Smooth muscle cell (in vitro differentiated cells): Measurements from ENCODE around the gene ELP1. TPM values are rescaled to one million over a fixed set of nuclear protein-coding genes. Genes with fewer than 3 reads are reported as not detected.

Experiments
- DNase-seq: peaks from one replicate; lab custom pipeline; 2025; ENCODE audit not compliant: unreplicated experiment; lab: John Stamatoyannopoulos, UW
- H2AFZ ChIP-seq: fragments of 200-600 bp; sonication (generic); 2 replicates; pipeline ENCODE4 v1.6.0; 2016; ENCODE audit warnings: antibody characterized with exemption, low read depth, mild to moderate bottlenecking
- H3F3A ChIP-seq: fragments of 200-600 bp; sonication (generic); 2 replicates; pipeline ENCODE4 v1.6.0; 2017; ENCODE audit warnings: antibody characterized with exemption, low read depth
- H3K27ac ChIP-seq: fragments of 200-600 bp; sonication (generic); 2 replicates; pipeline ENCODE4 v1.5.1; 2016; ENCODE audit warnings: low read depth, mild to moderate bottlenecking
- H3K27me3 ChIP-seq: fragments of 200-600 bp; sonication (generic); 2 replicates; pipeline ENCODE4 v1.6.1; 2016; ENCODE audit warnings: low read depth, mild to moderate bottlenecking
- H3K36me3 ChIP-seq: fragments of 200-600 bp; sonication (generic); 2 replicates; pipeline ENCODE4 v1.5.1; 2016; ENCODE audit warnings: low read depth
- H3K4me1 ChIP-seq: fragments of 200-600 bp; sonication (generic); 2 replicates; pipeline ENCODE4 v1.5.1; 2016; ENCODE audit warnings: low read depth
- H3K4me2 ChIP-seq: fragments of 200-600 bp; sonication (generic); 2 replicates; pipeline ENCODE4 v1.6.0; 2016; ENCODE audit warnings: mild to moderate bottlenecking
- H3K4me3 ChIP-seq: fragments of 200-600 bp; sonication (generic); 2 replicates; pipeline ENCODE4 v1.5.1; 2016; ENCODE audit warnings: mild to moderate bottlenecking
- H3K79me2 ChIP-seq: fragments of 200-600 bp; sonication (generic); 2 replicates; pipeline ENCODE4 v1.6.0; 2016; ENCODE audit warnings: low read depth, mild to moderate bottlenecking
- H3K9ac ChIP-seq: fragments of 200-600 bp; sonication (generic); 2 replicates; pipeline ENCODE4 v1.6.0; 2016; ENCODE audit warnings: low read depth
- H3K9me3 ChIP-seq: fragments of 200-600 bp; sonication (generic); replicated peaks from 2 replicates; pipeline ENCODE4 v1.5.1; 2016; ENCODE audit warnings: low read depth
- H4K20me1 ChIP-seq: fragments of 200-600 bp; sonication (generic); 2 replicates; pipeline ENCODE4 v1.6.0; 2016; ENCODE audit warnings: low read depth
- WGBS: methylation state at CpG from one replicate; pipeline ENCODE4 v1.1.7; 2016; ENCODE audit warnings: low lambda C conversion rate; 5-methylcytosine and 5-hydroxymethylcytosine counted together
- polyA plus RNA-seq: library from polyadenylated mRNA; unstranded; fragments of >200 nt; fragmentation: Nextera tagmentation; extraction: Ambion mirVana; gene quantifications from 2 replicates; pipeline ENCODE4 v1.2.1, GENCODE V29; 2016
- total RNA-seq: library from RNA; depleted of rRNA; stranded (reverse); fragments of >200 nt; gene quantifications from 2 replicates; pipeline ENCODE4 v1.2.3, GENCODE V29; 2014
- TF ChIP-seq, protein P1 (sequence below): fragments of 200-600 bp; sonication (generic); IDR thresholded peaks from 2 replicates; pipeline ENCODE4 v1.5.1; 2017; ENCODE audit warnings: borderline replicate concordance, mild to moderate bottlenecking, antibody characterized with exemption; ENCODE audit not compliant: insufficient read depth, poor library complexity, severe bottlenecking

Gene ELP1
- total and polyA plus RNA-seq, 2 experiments from 2014 or later, result 16.2 to 72.1 TPM

DNA sequence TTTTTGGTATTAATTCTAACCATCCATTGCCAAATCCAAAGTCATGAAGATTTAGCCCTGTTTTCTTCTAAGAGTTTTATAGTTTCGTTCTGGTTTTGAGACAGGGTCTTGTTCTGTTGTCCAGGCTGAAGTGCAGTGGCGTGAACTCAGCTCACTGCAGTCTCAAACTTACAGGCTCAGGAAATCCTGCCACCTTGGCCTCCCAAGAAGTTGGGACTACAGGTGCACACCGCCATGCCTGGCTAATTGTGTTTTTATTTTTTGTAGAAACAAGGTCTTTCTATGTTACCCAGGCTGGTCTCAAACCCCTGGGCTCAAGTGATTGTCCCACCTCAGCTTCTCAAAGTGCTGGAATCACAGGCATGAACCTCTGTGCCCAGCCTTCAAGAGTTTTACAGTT is 50.8 kb downstream of the ELP1 start:
- WGBS, result 98% methylated on average over 3 of the region's 3 CpGs
- peaks cover 9% of the 10 kb centered on the region for H3K36me3 ChIP-seq

DNA sequence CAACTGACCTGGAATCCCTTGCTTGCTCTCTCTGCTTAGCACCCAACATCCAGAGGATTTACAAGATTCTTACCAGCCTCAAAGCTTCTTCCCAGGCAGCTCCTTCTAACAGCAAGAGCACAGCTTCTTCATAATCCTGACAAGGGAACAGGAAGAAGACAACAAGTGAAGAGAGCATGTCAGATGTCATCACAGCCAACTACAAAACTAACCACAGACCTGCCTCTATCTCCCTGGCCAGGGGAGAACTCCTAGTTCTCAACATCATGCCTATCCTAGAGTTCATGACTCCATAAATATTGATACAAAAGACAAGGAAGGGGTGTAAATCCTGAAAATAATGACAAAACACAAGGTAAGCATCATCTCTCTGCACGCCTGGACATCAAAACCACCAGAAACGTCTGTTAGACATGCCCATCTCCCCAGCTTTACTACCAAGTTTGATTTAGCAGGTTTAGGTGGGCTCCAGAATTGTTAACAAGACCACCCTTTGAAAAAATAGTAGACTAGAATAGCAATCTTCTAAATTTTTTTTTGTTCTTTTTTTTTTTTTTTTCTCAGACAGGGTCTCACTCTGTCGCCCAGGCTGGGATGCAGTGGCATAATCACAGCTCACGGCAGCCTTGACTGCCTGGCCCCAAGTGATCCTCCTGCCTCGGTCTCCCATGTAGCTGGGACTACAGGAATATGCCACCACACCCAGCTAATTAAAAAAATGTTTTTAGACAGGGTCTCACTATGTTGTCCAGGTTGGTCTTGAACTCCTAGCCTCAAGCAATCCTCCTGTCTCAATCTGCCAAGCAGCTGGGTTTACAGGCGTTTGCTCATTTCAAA is 51.7 kb downstream of the ELP1 start:
- TF ChIP-seq, protein P1, sequence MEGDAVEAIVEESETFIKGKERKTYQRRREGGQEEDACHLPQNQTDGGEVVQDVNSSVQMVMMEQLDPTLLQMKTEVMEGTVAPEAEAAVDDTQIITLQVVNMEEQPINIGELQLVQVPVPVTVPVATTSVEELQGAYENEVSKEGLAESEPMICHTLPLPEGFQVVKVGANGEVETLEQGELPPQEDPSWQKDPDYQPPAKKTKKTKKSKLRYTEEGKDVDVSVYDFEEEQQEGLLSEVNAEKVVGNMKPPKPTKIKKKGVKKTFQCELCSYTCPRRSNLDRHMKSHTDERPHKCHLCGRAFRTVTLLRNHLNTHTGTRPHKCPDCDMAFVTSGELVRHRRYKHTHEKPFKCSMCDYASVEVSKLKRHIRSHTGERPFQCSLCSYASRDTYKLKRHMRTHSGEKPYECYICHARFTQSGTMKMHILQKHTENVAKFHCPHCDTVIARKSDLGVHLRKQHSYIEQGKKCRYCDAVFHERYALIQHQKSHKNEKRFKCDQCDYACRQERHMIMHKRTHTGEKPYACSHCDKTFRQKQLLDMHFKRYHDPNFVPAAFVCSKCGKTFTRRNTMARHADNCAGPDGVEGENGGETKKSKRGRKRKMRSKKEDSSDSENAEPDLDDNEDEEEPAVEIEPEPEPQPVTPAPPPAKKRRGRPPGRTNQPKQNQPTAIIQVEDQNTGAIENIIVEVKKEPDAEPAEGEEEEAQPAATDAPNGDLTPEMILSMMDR, result no peak
- Histone ChIP-seq H3K36me3 (peaks cover 16% of the 10 kb centered on the region), H3K4me1 (no peaks in the 10 kb centered on the region), H3K27me3 (no peaks in the 10 kb centered on the region), H3K4me2 (no peak overlapping the region), H4K20me1 (no peaks in the 10 kb centered on the region), H3K27ac (no peak overlapping the region), H3K9me3 (no peaks in the 10 kb centered on the region), H3K79me2 (no peaks in the 10 kb centered on the region), H2AFZ (no peak overlapping the region), H3K9ac (no peak overlapping the region), H3K4me3 (no peak overlapping the region), H3F3A (no peaks in the 10 kb centered on the region)
- WGBS, result 97% methylated on average over 6 of the region's 6 CpGs
- DNase-seq, result no peak

More for the DNA sequence above, 50.8 kb downstream of the ELP1 start:
- H3K79me2 ChIP-seq, result no peaks in the 10 kb centered on the region
- no peak overlapping the region for H3K4me2 ChIP-seq
- no peaks in the 10 kb centered on the region for H3F3A ChIP-seq
- DNase-seq, result no peak
- H2AFZ ChIP-seq, result no peak overlapping the region
- H3K9ac ChIP-seq, result no peak overlapping the region
- H3K27me3 ChIP-seq, result no peaks in the 10 kb centered on the region
- no peak overlapping the region for H3K4me3 ChIP-seq
- H3K9me3 ChIP-seq, result no peaks in the 10 kb centered on the region
- H3K4me1 ChIP-seq, result no peaks in the 10 kb centered on the region
- H4K20me1 ChIP-seq, result no peaks in the 10 kb centered on the region
- H3K27ac ChIP-seq, result no peak overlapping the region
- TF ChIP-seq, protein P1, result no peak

DNA sequence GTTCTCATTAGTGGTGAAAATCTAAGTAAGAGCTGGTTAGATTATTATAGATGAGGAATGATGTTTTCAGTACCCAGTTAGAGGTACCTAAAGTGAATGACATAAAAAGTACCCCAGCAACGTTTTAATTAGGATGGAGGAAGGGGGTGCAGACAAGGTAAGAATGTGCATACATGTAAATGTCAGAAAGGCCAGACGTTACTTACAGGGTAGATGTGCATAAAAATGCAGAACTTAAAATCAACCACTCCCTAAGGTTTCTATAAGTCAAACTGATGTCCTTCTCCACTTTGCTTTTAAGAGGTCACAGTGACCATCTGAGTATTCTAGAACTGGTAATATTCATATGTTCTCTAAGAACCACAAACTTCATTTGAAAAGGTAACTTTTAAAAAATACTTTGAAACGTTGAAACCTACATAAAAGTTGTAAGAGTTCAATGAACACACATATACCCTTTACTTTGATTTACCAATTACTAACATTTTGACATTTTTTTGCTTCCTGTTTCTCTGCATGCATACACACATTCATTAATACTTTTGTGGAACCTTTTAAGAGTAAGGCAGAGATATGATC is 53.1 kb downstream of the ELP1 start:
- TF ChIP-seq, protein P1, result no peak
- Histone ChIP-seq H3K9ac (no peak overlapping the region), H3K36me3 (peaks cover 16% of the 10 kb centered on the region), H4K20me1 (no peaks in the 10 kb centered on the region), H3K27ac (no peak overlapping the region), H3K9me3 (no peaks in the 10 kb centered on the region), H3K4me1 (no peaks in the 10 kb centered on the region), H3K79me2 (no peaks in the 10 kb centered on the region), H2AFZ (no peak overlapping the region), H3K27me3 (no peaks in the 10 kb centered on the region), H3K4me3 (no peak overlapping the region), H3K4me2 (no peak overlapping the region), H3F3A (no peaks in the 10 kb centered on the region)
- 90% methylated on average over 3 of the region's 3 CpGs for WGBS
- no peak for DNase-seq
